ENCODE results near the gene SMARCA2.

SMARCA2 gene

GRCh38 chr9:2014696-2015580 is at the start of gene SMARCA2:
Gene SMARCA2, plus strand, starts transcription at chr9:2015347. Its CDS starts 13,676 bp downstream, at chr9:2029023.
- DNase-seq, result peak; percentile 97

GRCh38 chr9:1966725-1967366 is 48.3 kb upstream of the SMARCA2 start:
- DNase-seq, result peak; percentile 15

GRCh38 chr9:1969160-1969559 is 46.0 kb upstream of the SMARCA2 start:
- DNase-seq, result no peak

GRCh38 chr9:1969898-1970297 is 45.2 kb upstream of the SMARCA2 start:
- DNase-seq, result no peak

GRCh38 chr9:1972672-1973071 is 42.5 kb upstream of the SMARCA2 start:
- no peak for DNase-seq

- no peak for DNase-seq
Observed at GRCh38 chr9:1977026-1977425, 38.1 kb upstream of the SMARCA2 start.

- DNase-seq, result no peak
Observed at GRCh38 chr9:1978941-1979340, 36.2 kb upstream of the SMARCA2 start.

GRCh38 chr9:1979741-1980367 is 35.3 kb upstream of the SMARCA2 start:
- peak; percentile 92 for DNase-seq

GRCh38 chr9:1980387-1980786 is 34.8 kb upstream of the SMARCA2 start:
- DNase-seq, result peak; percentile 62

GRCh38 chr9:1982074-1982473 is 33.1 kb upstream of the SMARCA2 start:
- DNase-seq, result no peak

- no peak for DNase-seq
Observed at GRCh38 chr9:1986341-1986740, 28.8 kb upstream of the SMARCA2 start.

- no peak for DNase-seq
Observed at GRCh38 chr9:1989500-1989899, 25.6 kb upstream of the SMARCA2 start.

- no peak for DNase-seq
Observed at GRCh38 chr9:1994180-1994579, 21.0 kb upstream of the SMARCA2 start.

- no peak for DNase-seq
Observed at GRCh38 chr9:1995084-1995483, 20.1 kb upstream of the SMARCA2 start.

GRCh38 chr9:1996156-1996555 is 19.0 kb upstream of the SMARCA2 start:
- no peak for DNase-seq

- no peak for DNase-seq
Observed at GRCh38 chr9:1997646-1998045, 17.5 kb upstream of the SMARCA2 start.

GRCh38 chr9:1998111-1998510 is 17.0 kb upstream of the SMARCA2 start:
- DNase-seq, result no peak

GRCh38 chr9:2000314-2000713 is 14.8 kb upstream of the SMARCA2 start:
- no peak for DNase-seq

- no peak for DNase-seq
Observed at GRCh38 chr9:2008372-2008771, 6.8 kb upstream of the SMARCA2 start.

GRCh38 chr9:2012347-2012746 is 2.8 kb upstream of the SMARCA2 start:
- DNase-seq, result no peak

GRCh38 chr9:2013743-2014475 is 1.2 kb upstream of the SMARCA2 start:
- no peak for DNase-seq

GRCh38 chr9:2015581-2016407 is 647 bp downstream of the SMARCA2 start:
- peak; percentile 60 for DNase-seq
